8988T (cell line): ENCODE measurements around the gene NOC3L.
A peak's percentile ranks its signal among the peaks of the same experiment; 100 is the strongest.
"Not testable (repeated sequence)": the region's sequence is repeated elsewhere in the genome, so short reads cannot be mapped to it uniquely, and the experiment has no call there.

Experiments
- DNase-seq: peaks from one replicate; pipeline ENCODE4 v3.0.0; 2011

Gene NOC3L, protein sequence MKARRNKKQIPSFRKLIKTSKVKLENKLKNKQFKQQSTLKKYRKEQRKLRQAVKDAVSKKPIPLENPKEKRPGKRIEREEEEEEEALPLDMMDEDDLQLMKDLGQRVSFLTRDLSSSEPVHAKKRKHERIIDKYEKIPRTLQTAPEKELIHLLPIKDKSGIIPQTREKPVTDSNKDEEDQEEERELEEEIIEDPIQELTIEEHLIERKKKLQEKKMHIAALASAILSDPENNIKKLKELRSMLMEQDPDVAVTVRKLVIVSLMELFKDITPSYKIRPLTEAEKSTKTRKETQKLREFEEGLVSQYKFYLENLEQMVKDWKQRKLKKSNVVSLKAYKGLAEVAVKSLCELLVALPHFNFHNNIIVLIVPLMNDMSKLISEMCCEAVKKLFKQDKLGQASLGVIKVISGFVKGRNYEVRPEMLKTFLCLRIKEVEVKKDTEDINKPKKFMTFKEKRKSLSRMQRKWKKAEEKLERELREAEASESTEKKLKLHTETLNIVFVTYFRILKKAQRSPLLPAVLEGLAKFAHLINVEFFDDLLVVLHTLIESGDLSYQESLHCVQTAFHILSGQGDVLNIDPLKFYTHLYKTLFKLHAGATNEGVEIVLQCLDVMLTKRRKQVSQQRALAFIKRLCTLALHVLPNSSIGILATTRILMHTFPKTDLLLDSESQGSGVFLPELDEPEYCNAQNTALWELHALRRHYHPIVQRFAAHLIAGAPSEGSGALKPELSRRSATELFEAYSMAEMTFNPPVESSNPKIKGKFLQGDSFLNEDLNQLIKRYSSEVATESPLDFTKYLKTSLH

DNA sequence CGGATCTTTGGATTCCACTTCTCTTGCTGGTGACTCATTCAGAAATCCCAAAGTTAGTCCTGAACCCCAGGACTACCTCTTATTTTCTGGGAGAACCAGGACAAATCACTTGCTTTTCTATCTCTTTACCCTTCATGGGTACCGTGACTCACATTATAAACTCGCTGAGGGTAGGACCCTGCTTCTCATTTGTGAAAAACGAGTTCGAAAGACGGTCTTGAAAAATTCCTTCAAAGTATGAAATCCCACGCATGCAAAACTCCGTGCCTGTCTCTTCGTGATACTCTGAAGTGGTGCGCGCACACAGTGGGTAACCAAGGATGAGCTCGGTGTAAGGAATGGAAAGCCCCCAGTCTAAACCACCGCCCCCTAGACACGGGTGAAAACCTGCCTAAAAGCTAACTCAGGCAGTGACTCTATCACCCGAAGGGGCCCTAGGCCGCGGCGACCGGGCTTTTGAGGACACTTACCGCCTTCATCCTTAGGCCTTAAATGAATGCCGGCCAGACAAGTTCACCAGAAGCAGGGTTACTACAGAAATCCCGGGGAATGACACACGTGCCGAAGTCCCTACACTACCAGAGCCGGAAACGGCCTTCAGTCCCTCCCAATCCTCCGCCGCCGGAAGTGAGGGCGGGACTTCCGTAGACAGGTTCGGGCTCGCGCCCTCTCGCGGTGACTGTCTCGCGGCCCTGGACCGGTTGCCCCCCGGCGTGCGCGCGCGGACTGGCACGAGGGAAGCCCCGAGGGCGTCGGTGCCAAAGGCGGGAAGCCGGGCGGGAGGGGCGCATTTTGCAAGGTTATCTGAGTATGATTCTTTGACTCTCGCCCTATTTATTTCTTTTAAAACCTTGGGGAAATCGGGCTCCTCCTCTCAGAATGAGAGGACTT is at the start of gene NOC3L:
Gene NOC3L, minus strand, starts transcription at position 580 of the 891 bp plus-strand sequence. Its CDS starts 101 bp downstream, at position 479.
- DNase-seq, result peak; percentile 76

GRCh38 chr10:94412449-94412848 is 49.7 kb upstream of the NOC3L start:
- no peak for DNase-seq

DNA sequence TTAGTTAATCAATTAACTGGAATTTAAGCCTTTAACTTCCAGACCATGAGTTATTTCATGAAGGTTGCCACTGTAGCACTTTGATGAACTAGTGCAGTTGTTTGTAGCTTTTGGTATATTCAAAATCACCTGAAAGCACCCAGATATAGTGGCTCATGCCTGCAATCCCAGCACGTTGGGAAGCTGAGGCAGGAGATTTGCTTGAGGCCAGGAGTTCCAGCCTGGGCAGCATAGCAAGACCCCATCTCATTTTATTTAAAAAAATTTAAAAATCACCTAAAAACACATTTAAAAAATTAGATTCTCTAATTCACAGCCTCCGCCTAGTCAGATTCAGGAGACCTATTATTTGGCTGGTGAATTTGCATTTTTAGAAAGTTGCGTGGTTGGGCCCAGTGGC is 48.6 kb upstream of the NOC3L start:
- no peak for DNase-seq

GRCh38 chr10:94409021-94409657 is 46.4 kb upstream of the NOC3L start:
- DNase-seq, result no peak

DNA sequence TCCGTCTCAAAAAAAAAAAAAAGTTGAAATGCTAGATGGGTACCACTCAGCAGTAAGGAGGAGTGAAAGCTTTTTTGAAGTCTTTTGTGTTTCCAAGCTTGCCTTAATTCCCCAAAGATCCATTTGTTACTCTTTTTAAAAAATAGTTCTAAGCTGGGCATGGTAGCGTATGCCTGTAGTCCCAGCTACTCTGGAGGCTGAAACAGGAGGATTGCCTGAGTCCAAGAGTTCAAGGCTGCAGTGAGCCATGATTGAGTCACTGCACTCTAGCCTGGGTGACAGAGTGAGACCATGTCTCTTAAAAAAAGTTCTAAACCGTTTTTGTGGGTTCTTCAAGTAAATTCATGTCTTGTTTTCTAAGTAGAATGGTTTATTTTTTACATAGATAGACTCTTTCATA is 44.9 kb upstream of the NOC3L start:
- DNase-seq, result no peak

GRCh38 chr10:94405406-94405805 is 42.7 kb upstream of the NOC3L start:
- no peak for DNase-seq

DNA sequence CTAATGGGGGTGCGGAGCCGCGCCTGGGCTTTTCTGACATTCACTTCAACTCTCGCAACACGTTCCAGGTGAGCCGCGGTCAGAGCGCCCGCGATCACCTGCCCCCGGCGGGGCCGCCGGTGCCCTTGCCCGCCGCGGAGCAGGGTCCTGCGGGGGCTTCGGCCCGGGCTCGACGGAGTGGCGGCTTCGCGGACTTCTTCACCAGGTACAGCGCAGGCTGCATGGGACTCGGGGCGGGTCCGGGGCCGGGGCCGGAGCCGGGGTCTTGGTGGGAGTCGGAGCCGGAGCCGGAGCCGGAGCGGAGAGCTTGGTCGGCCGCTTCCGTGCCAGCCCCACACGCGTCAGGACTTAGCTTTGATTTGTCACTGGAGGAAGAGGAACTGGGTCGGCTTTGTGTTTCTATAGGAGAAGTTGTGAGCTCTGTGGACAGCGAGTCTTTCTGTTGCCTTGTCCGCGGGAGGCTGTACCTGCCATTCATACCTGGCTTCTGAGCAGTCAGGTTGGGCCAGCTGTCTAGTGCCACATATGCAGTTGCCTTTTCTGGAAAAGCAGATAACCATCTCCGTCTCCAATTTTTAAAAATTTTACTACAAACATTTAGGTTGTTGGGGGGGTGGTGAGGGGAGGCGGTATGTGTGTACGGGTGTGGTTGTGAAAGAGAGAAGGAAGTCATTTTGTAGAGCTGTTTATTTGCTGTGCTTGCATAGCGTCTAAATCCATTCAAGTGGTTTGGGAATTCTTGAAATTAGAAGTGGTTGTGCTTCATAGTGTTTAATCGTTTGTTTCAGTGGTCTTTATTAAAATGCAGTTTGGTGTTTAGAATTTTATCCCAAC is 40.9 kb upstream of the NOC3L start:
- peak; percentile 43 for DNase-seq

GRCh38 chr10:94402843-94403379 is 40.2 kb upstream of the NOC3L start:
- peak; percentile 42 for DNase-seq

DNA sequence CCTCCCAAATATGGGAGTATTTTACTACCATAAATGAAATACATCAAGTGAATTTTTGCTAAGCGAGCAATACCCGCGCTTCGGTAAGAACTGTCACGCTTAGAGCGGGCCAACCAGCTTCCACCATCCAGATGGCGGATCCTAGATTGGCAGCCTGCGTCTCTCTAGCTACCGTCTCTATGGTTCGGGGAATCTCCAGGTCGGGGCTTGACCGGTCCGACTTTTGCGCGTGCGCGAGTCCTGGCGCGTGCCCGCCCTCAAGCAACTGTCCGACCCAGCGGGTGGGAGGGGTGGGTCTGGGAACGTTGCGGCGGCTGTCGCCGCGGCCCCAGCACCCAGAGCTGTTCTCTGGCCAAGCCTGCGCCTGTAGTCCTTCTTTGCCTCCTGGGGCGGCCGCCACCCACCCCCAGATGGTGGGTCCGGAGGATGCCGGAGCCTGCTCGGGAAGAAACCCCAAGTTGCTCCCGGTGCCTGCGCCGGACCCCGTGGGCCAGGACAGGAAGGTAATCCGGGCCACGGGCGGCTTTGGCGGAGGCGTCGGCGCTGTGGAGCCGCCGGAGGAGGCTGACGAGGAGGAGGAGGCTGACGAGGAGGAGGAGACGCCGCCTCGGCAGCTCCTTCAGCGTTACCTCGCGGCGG is 39.6 kb upstream of the NOC3L start, which contains the start of gene TBC1D12:
Gene TBC1D12, plus strand, starts transcription at position 338 of the 639 bp plus-strand sequence. Its CDS starts 73 bp downstream, at position 411.
- DNase-seq, result peak; percentile 89

DNA sequence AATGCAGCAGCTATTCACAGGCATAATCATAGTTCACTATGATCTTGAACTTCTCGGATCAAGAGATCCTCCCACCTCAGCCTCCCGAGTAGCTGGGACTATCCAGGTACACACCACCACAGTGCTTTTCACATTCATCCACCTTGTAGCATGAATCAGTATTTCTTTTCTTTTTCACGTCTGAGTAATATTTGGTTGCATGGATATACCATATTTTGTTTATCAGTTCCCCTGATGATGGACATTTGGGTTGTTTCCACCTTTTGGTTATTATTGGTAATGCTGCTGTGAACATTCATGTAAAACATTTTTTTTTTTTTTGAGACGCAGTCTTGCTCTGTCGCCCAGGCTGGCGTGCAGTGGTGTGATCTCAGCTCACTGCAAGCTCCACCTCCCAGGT is 36.0 kb upstream of the NOC3L start:
- no peak for DNase-seq

DNA sequence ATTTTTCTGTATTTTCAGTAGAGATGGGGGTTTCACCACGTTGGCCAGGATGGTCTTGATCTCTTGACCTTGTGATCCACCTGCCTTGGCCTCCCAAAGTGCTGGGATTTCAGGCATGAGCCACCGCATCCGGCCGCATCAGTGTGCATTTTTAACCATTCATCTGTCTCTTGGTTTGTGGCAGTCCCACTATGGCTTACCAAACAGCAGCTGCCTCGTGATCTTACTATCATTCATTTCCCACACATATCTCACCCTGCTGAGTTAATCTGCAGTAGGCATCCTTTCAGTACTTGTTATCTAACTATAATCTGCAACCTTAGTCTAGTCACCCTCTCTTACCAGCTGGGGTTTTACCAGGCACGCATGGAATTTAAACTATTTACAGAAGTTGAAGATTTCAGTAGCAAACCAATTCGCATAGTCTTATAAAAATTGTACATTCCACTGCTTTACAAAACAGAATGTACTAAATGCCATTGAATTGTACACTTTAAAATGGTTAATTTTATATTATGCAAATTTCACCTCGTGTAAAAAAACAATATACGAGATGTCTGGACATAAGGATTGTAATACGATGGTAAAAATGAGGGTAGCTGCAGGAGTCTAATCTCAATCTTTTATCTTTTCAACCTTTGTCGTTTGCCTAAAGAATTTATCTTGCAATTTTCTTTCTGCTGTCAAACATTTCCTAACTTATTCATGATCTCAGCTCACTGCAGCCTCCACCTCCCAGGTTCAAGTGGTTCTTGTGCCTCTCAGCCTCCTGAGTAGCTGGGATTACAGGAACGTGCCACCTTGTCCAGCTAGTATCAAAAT is 35.0 kb upstream of the NOC3L start:
- DNase-seq, result peak; percentile 21

DNA sequence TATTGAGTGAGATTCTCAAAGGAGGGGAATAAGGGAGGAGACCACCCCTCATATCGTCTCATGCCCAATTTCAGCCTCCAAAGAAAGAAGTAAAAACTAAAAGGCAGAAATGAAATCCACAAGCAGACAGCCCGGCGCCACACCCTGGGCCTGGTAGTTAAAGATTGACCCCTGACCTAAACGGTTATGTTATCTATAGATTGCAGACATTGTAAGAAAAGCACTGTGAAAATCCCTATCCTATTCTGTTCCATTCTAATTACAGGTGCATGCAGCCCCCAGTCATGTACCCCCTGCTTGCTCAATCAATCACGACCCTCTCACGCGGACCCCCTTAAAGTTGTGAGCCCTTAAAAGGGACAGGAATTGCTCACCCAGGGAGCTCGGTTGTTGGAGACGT is 29.4 kb upstream of the NOC3L start:
- not testable (repeated sequence) for DNase-seq

GRCh38 chr10:94385733-94386132 is 23.0 kb upstream of the NOC3L start:
- DNase-seq, result not testable (repeated sequence)

DNA sequence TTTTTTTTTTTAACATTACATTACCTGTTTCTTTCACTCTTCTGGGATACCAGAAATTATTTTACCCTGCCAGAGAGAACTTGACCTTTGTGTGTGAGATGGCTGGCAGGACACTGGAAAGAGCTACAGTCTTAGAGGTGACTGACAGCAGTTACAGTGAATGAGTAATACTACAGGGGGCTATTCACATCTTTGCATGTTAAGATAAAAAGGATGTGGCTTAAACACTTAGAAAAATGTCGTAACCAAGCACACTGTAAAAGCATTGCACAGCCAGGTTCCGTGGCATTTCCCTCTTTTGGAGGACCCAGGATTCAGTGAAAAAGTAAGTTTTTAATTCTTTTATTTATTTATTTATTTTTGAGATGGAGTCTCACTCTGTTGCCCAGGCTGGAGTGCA is 20.8 kb upstream of the NOC3L start:
- DNase-seq, result no peak

DNA sequence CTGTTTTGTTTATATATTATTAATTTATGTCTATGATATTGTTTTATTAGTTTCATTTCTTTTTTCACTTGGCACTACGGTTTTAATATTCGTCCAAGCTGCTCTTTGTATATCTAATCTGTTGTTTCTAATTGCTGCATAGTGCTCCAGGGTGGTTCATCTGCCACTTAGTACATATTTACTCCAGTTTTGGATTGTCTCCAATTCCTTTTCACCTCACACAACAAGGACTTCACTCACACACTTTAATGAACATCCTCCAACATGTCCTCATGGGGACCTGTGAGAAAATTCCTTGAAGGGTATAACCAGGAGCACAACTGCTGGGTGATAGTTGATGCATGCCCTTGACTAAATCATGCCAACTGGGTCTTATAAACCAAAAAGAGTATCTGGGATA is 14.1 kb upstream of the NOC3L start:
- DNase-seq, result no peak

DNA sequence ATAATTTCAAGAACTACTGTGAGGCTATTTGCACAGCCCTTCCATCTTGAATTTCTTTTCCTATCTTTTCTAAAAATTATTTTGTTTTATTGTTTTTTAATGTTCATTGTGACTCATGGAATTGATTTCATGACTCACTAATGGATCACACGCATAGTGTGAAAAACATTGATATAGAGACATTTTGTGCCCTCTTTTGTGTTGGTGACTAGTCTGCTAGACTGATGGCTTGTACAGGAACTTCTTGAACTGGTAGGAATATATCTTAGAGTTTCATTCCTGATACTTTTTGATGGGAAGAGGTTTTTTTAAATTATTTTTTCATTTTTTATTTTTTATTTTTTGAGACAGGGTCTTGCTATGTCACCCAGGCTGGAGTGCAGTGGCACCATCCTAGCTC is 12.6 kb upstream of the NOC3L start:
- DNase-seq, result no peak

- no peak for DNase-seq
Measured at GRCh38 chr10:94370501-94370900, 7.8 kb upstream of the NOC3L start.

DNA sequence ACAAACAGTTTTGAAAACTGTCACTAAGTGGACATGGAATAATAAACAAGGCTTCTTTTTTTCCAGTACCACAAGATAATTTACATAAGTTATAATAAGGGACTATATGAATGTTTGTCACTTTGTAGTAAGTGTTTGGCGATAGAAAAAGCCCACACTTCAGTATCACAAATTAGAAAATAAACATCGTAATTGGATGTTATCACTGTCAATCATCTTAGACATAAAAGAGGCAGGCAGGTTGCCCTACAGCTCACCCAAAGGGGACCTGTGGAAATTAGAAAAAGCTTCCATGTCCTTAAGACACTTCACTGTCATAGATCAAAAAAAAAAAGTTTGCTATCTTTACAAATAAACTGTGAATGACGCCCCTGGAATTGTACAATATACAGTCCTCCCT is 3.6 kb upstream of the NOC3L start:
- DNase-seq, result no peak

DNA sequence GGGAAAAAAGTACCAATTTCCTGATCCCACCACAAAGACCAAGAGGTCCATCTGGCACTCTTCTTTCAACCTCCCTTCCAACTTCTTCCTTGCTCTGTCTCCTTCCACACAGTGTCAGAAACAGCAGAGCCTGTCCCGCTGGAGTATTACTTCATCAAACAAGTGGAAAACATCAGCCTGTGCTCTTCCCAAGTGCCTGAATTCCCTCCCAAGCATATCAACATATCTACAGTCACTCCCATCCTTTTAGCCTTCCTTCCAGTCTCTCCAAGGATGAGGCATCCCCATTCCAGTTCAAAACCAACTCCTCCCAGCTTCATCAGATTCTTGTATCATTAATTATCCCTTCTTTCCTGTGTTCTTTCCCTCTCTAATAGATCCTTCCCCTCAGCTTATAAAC is 1.7 kb upstream of the NOC3L start:
- DNase-seq, result no peak

GRCh38 chr10:94363251-94363565 is 469 bp upstream of the NOC3L start:
- DNase-seq, result no peak
